H9 (cell line): ENCODE data around the gene EPS8L1. TPM values are rescaled to one million over a fixed set of nuclear protein-coding genes. Genes with fewer than 3 reads are reported as not detected.
"Not testable (repeated sequence)": the region's sequence is repeated elsewhere in the genome, so short reads cannot be mapped to it uniquely, and the experiment has no call there.

ENCODE experiments used
- DNase-seq: peaks from one replicate; pipeline ENCODE4 v3.0.0-alpha.2; 2017
- H2AFZ ChIP-seq: one replicate; pipeline ENCODE4 v1.6.1; 2013; ENCODE audit warnings: mild to moderate bottlenecking, low read length, control low read depth, moderate library complexity
- H2AK5ac ChIP-seq: 2 replicates; pipeline ENCODE4 v1.6.1; 2013; ENCODE audit warnings: low read length, control low read depth, mixed read lengths; ENCODE audit not compliant: insufficient read length
- H2BK120ac ChIP-seq: one replicate; pipeline ENCODE4 v1.6.1; 2013; ENCODE audit warnings: low read depth, mild to moderate bottlenecking, low read length, control low read depth, inconsistent platforms; ENCODE audit not compliant: poor library complexity, severe bottlenecking
- H2BK12ac ChIP-seq: 2 replicates; pipeline ENCODE4 v1.6.1; 2013; ENCODE audit warnings: low read length, control low read depth, mixed read lengths, low read depth; ENCODE audit not compliant: insufficient read length
- H2BK15ac ChIP-seq: 2 replicates; pipeline ENCODE4 v1.6.1; 2013; ENCODE audit warnings: low read depth, low read length, control low read depth
- H2BK20ac ChIP-seq: one replicate; pipeline ENCODE4 v1.6.1; 2013; ENCODE audit warnings: low read depth, mild to moderate bottlenecking, low read length, control low read depth, inconsistent platforms; ENCODE audit not compliant: poor library complexity, severe bottlenecking
- H2BK5ac ChIP-seq: 2 replicates; pipeline ENCODE4 v1.6.1; 2013; ENCODE audit warnings: low read length, control low read depth, mixed read lengths; ENCODE audit not compliant: insufficient read length
- H3K14ac ChIP-seq: 2 replicates; pipeline ENCODE4 v1.6.1; 2013; ENCODE audit warnings: low read length, control low read depth; ENCODE audit not compliant: insufficient read depth
- H3K18ac ChIP-seq: 2 replicates; pipeline ENCODE4 v1.6.1; 2013; ENCODE audit warnings: low read depth, mild to moderate bottlenecking, mixed read lengths, low read length, control low read depth; ENCODE audit not compliant: insufficient read length
- H3K23ac ChIP-seq: 2 replicates; pipeline ENCODE4 v1.6.1; 2013; ENCODE audit warnings: low read length, control low read depth, mixed read lengths, low read depth; ENCODE audit not compliant: insufficient read length
- H3K23me2 ChIP-seq: 2 replicates; pipeline ENCODE4 v1.6.1; 2013; ENCODE audit warnings: low read depth, mild to moderate bottlenecking, mixed read lengths, low read length, control low read depth; ENCODE audit not compliant: insufficient read length, poor library complexity, severe bottlenecking
- H3K27ac ChIP-seq: 2 replicates; pipeline ENCODE4 v1.5.1; 2013; ENCODE audit warnings: low read length, control low read depth, mixed read lengths, low read depth; ENCODE audit not compliant: insufficient read length
- H3K27me3 ChIP-seq: 2 replicates; pipeline ENCODE4 v1.6.1; 2013; ENCODE audit warnings: low read length, control low read depth, inconsistent platforms; ENCODE audit not compliant: insufficient read depth
- H3K4ac ChIP-seq: 2 replicates; pipeline ENCODE4 v1.6.1; 2013; ENCODE audit warnings: low read depth, mild to moderate bottlenecking, control low read depth, inconsistent platforms, low read length, moderate library complexity
- H3K4me1 ChIP-seq: 2 replicates; pipeline ENCODE4 v1.6.1; 2013; ENCODE audit warnings: low read length, control low read depth, inconsistent platforms; ENCODE audit not compliant: insufficient read depth
- H3K4me2 ChIP-seq: 2 replicates; pipeline ENCODE4 v1.6.1; 2013; ENCODE audit warnings: low read length, control low read depth, mixed read lengths; ENCODE audit not compliant: insufficient read length, insufficient read depth
- H3K56ac ChIP-seq: 2 replicates; pipeline ENCODE4 v1.6.1; 2013; ENCODE audit warnings: low read depth, mild to moderate bottlenecking, mixed read lengths, low read length, control low read depth; ENCODE audit not compliant: insufficient read length
- H3K79me1 ChIP-seq: 2 replicates; pipeline ENCODE4 v1.6.1; 2013; ENCODE audit warnings: low read depth, mild to moderate bottlenecking, moderate library complexity, low read length, control low read depth, inconsistent platforms; ENCODE audit not compliant: insufficient read depth, poor library complexity, severe bottlenecking
- H3K79me2 ChIP-seq: 2 replicates; pipeline ENCODE4 v1.6.1; 2013; ENCODE audit warnings: low read length, control low read depth, inconsistent platforms; ENCODE audit not compliant: insufficient read depth
- H3K9ac ChIP-seq: 2 replicates; pipeline ENCODE4 v1.6.1; 2013; ENCODE audit warnings: low read length, control low read depth, mixed read lengths; ENCODE audit not compliant: insufficient read length; ENCODE audit errors: extremely low read depth
- H3K9me3 ChIP-seq: one replicate; pipeline ENCODE4 v1.6.1; 2013; ENCODE audit warnings: low read depth, low read length, inconsistent platforms; ENCODE audit not compliant: control insufficient read depth
- H3T11ph ChIP-seq: one replicate; pipeline ENCODE4 v1.6.1; 2013; ENCODE audit warnings: mild to moderate bottlenecking, low read length, control low read depth, inconsistent platforms
- H4K20me1 ChIP-seq: one replicate; pipeline ENCODE4 v1.6.1; 2013; ENCODE audit not compliant: control insufficient read depth, insufficient read length, insufficient read depth
- H4K5ac ChIP-seq: 2 replicates; pipeline ENCODE4 v1.6.1; 2013; ENCODE audit warnings: low read depth, mild to moderate bottlenecking, mixed read lengths, low read length, control low read depth; ENCODE audit not compliant: insufficient read length
- H4K8ac ChIP-seq: replicated peaks from 2 replicates; pipeline ENCODE4 v1.6.1; 2013; ENCODE audit warnings: low read length, control low read depth, mixed read lengths, low read depth; ENCODE audit not compliant: insufficient read length
- H4K91ac ChIP-seq: 2 replicates; pipeline ENCODE4 v1.6.1; 2013; ENCODE audit warnings: low read depth, mild to moderate bottlenecking, moderate library complexity, mixed read lengths, low read length, control low read depth; ENCODE audit not compliant: insufficient read length
- H3K27ac Mint-ChIP-seq, 3 experiments: 2 replicates in 2 of 3; 3 replicates in 1 of 3; pipeline ENCODE4 v1.8.0; 2020 to 2021; ENCODE audit warnings: mixed read lengths in 3 of 3, mild to moderate bottlenecking in 1 of 3, moderate library complexity in 1 of 3
- H3K27me3 Mint-ChIP-seq: 2 replicates; pipeline ENCODE4 v1.8.0; 2021; ENCODE audit warnings: low read depth, mild to moderate bottlenecking, moderate library complexity, mixed read lengths
- H3K36me3 Mint-ChIP-seq, 3 experiments: 2 replicates in 2 of 3; 3 replicates in 1 of 3; pipeline ENCODE4 v1.8.0; 2020 to 2021; ENCODE audit warnings: low read depth in 3 of 3, mixed read lengths in 3 of 3; ENCODE audit not compliant: insufficient read depth in 1 of 3
- H3K4me1 Mint-ChIP-seq, 2 experiments: 2 replicates each; pipeline ENCODE4 v1.8.0; 2020; ENCODE audit warnings: mixed read lengths in 2 of 2
- H3K4me3 Mint-ChIP-seq, 2 experiments: 2 replicates in 1 of 2; 3 replicates in 1 of 2; pipeline ENCODE4 v1.8.0; 2020 to 2021; ENCODE audit warnings: mild to moderate bottlenecking in 2 of 2, mixed read lengths in 2 of 2, moderate library complexity in 1 of 2
- H3K9me3 Mint-ChIP-seq, 2 experiments: 2 replicates in 1 of 2; 3 replicates in 1 of 2; pipeline ENCODE4 v1.8.0; 2020; ENCODE audit warnings: mild to moderate bottlenecking in 2 of 2, mixed read lengths in 2 of 2, moderate library complexity in 1 of 2
- CTCF ChIP-seq: fragments of 200-600 bp; sonication (generic); conservative IDR thresholded peaks from 3 replicates; pipeline ENCODE4 v1.8.0; 2021; ENCODE audit warnings: antibody characterized with exemption, mild to moderate bottlenecking
- WGBS: extraction: QIAGEN DNeasy Blood & Tissue Kit; methylation state at CpG from one replicate; pipeline ENCODE4 v1.1.7; 2013; ENCODE audit warnings: missing lambda C conversion rate, low lambda C conversion rate, mixed read lengths; ENCODE audit not compliant: insufficient read length; ENCODE audit errors: extremely low coverage; 5-methylcytosine and 5-hydroxymethylcytosine counted together
- total RNA-seq: library from RNA; stranded (reverse); gene quantifications from 2 replicates; pipeline ENCODE4 v1.2.1, GENCODE V29; 2021

The EPS8L1 gene
- total RNA-seq, 1 experiment from 2014 or later: 24.0 TPM

GRCh38 chr19:55106591-55106990 lies 30.9 kb downstream of the EPS8L1 start:
- H2BK20ac ChIP-seq: no peak overlapping the region
- H3K79me1 ChIP-seq: no peaks in the 10 kb centered on the region
- no peak overlapping the region for H2BK5ac ChIP-seq
- H3K9ac ChIP-seq: no peak overlapping the region
- H3K9me3 ChIP-seq: no peaks in the 10 kb centered on the region
- H4K20me1 ChIP-seq: no peaks in the 10 kb centered on the region
- H3K23ac ChIP-seq: no peak overlapping the region
- H3T11ph ChIP-seq: no peak overlapping the region
- no peak overlapping the region for H4K8ac ChIP-seq
- no peak overlapping the region for H4K91ac ChIP-seq
- no peak overlapping the region for H3K4me2 ChIP-seq
- no peak overlapping the region for H2BK120ac ChIP-seq
- H3K79me2 ChIP-seq: no peaks in the 10 kb centered on the region; the same call in 1 of the 2 replicates
- Mint-ChIP-seq H3K4me3 (no peak overlapping the region), H3K27me3 (no peaks in the 10 kb centered on the region), H3K27ac (no peak overlapping the region; a peak in 1 of 7 replicates), H3K36me3 (peaks cover 15 to 42% (median 34%) of the 10 kb centered on the region in 3 experiments), H3K4me1 (no peaks in the 10 kb centered on the region), H3K9me3 (peaks cover 2 to 5% of the 10 kb centered on the region in 2 experiments; a peak in 2 of 5 replicates)
- no peak overlapping the region for H4K5ac ChIP-seq
- H3K56ac ChIP-seq: no peak overlapping the region
- no peak overlapping the region for H3K4ac ChIP-seq
- no CpG with 5 or more reads among the region's 6 CpGs for WGBS
- DNase-seq: no peak
- H2BK12ac ChIP-seq: no peak overlapping the region
- no peak overlapping the region for H2BK15ac ChIP-seq
- no peak overlapping the region for H2AFZ ChIP-seq
- H3K4me1 ChIP-seq: no peaks in the 10 kb centered on the region
- H3K27me3 ChIP-seq: no peaks in the 10 kb centered on the region
- no peak overlapping the region for H3K18ac ChIP-seq
- no peak overlapping the region for H3K14ac ChIP-seq
- no peaks in the 10 kb centered on the region for H3K23me2 ChIP-seq
- no peak overlapping the region for H2AK5ac ChIP-seq
- H3K27ac ChIP-seq: no peak overlapping the region
- no peak for TF ChIP-seq CTCF

GRCh38 chr19:55107252-55107651 lies 31.6 kb downstream of the EPS8L1 start:
- not testable (repeated sequence) for H3K27ac Mint-ChIP-seq, H3K27me3 ChIP-seq, H3K9ac ChIP-seq, H3K27ac ChIP-seq, H3K4me2 ChIP-seq, H4K20me1 ChIP-seq, H3K23ac ChIP-seq, H3K18ac ChIP-seq, H2BK5ac ChIP-seq, H2BK20ac ChIP-seq, H2BK120ac ChIP-seq, H3K79me2 ChIP-seq, H3K4me1 ChIP-seq, DNase-seq, H2AK5ac ChIP-seq, H2BK12ac ChIP-seq, H2AFZ ChIP-seq, H3K4ac ChIP-seq, H3K56ac ChIP-seq, H2BK15ac ChIP-seq, H3K4me1 Mint-ChIP-seq, H3K23me2 ChIP-seq, H3K9me3 Mint-ChIP-seq, H3K27me3 Mint-ChIP-seq, H3K4me3 Mint-ChIP-seq, H3T11ph ChIP-seq, H4K8ac ChIP-seq, H4K91ac ChIP-seq, H3K9me3 ChIP-seq, H4K5ac ChIP-seq, H3K14ac ChIP-seq, H3K79me1 ChIP-seq
- H3K36me3 Mint-ChIP-seq: peaks cover 13 to 40% (median 34%) of the 10 kb centered on the region in 3 experiments; a peak in 6 of 7 replicates
- WGBS: no CpG with 5 or more reads among the region's 3 CpGs
